HepG2 (cell line): Measurements from ENCODE around the gene C11orf58. TPM values are rescaled to one million over a fixed set of nuclear protein-coding genes. Genes with fewer than 3 reads are reported as not detected.
A peak's percentile ranks its signal among the peaks of the same experiment; 100 is the strongest.

Experiments
- ATAC-seq: fragments of 200-7000 bp; cut with Tn5 transposase; 3 replicates; pipeline ENCODE4 v1.9.1; 2020; ENCODE audit warnings: mild to moderate bottlenecking, moderate library complexity
- BruUV-seq: library from RNA; stranded (reverse); fragments of 400-500 nt; replicated peaks from 2 replicates; lab custom pipeline; 2021; lab: Mats Ljungman, UMichigan
- CTCF ChIA-PET: fragments of 300-600 bp; formaldehyde crosslinking; extraction: SDS; loops from one replicate; lab custom pipeline; 2021; ENCODE audit warnings: low total read pairs, inconsistent platforms, low intra/inter-chr PET ratio; lab: Yijun Ruan, JAX
- POLR2A ChIA-PET: fragments of 350-600 bp; sonication (Branson Sonifier 250); formaldehyde crosslinking; loops from one replicate; lab custom pipeline; 2020; ENCODE audit warnings: antibody characterized with exemption, inconsistent platforms; lab: Yijun Ruan, JAX
- DNase-seq: peaks from one replicate; pipeline ENCODE4 v3.0.0-alpha.2; 2015; ENCODE audit warnings: low spot score
- FAIRE-seq: peaks from 3 replicates; lab custom pipeline; 2011; peaks lifted over from hg19 to GRCh38; lab: Jason Lieb, UNC
- H2AFZ ChIP-seq: one replicate; pipeline ENCODE4 v1.6.1; 2011; ENCODE audit warnings: low read length, inconsistent platforms
- H3K27ac ChIP-seq: fragments of 300-600 bp; 3 replicates; pipeline ENCODE4 v1.8.0; 2011; ENCODE audit warnings: mixed run types, mild to moderate bottlenecking, mixed read lengths, low read length, inconsistent platforms; ENCODE audit not compliant: insufficient read depth; ENCODE audit errors: extremely low read length
- H3K27me3 ChIP-seq, 2 experiments: fragments of 200-600 bp in 1 of 2; 2 replicates in 1 of 2; 3 replicates in 1 of 2; pipeline versions ENCODE4 v1.6.0 to v1.8.0; 2011; ENCODE audit warnings: low read length in 2 of 2, mild to moderate bottlenecking in 2 of 2, moderate library complexity in 2 of 2, inconsistent platforms in 1 of 2; ENCODE audit not compliant: insufficient read depth in 2 of 2, control insufficient read depth in 1 of 2
- H3K36me3 ChIP-seq, 2 experiments: fragments of 200-600 bp in 1 of 2; replicated peaks in 1 of 2; 2 replicates in 1 of 2; 3 replicates in 1 of 2; pipeline versions ENCODE4 v1.5.1 to v1.8.0; 2011; ENCODE audit warnings: low read length in 2 of 2, inconsistent platforms in 1 of 2; ENCODE audit not compliant: insufficient read depth in 2 of 2, control insufficient read depth in 1 of 2
- H3K4me1 ChIP-seq: 2 replicates; pipeline ENCODE4 v1.5.1; 2012; ENCODE audit warnings: low read length, inconsistent platforms; ENCODE audit not compliant: insufficient read depth
- H3K4me2 ChIP-seq: 2 replicates; pipeline ENCODE4 v1.6.0; 2011; ENCODE audit warnings: low read depth, low read length, inconsistent platforms
- H3K4me3 ChIP-seq, 3 experiments: fragments of 200-600 bp in 1 of 3; sonication (generic), shearing (Covaris generic) in 1 of 3; replicated peaks in 1 of 3; 2 replicates each; pipeline ENCODE4 v1.5.1; 2011 to 2016; ENCODE audit warnings: low read length in 3 of 3, inconsistent platforms in 2 of 3, low read depth in 2 of 3, mild to moderate bottlenecking in 2 of 3, control low read depth in 1 of 3, mixed read lengths in 1 of 3; ENCODE audit not compliant: insufficient read depth in 1 of 3
- H3K79me2 ChIP-seq: one replicate; pipeline ENCODE4 v1.6.1; 2011; ENCODE audit warnings: low read length, inconsistent platforms; ENCODE audit not compliant: insufficient read depth
- H3K9ac ChIP-seq: 2 replicates; pipeline ENCODE4 v1.6.0; 2011; ENCODE audit warnings: mild to moderate bottlenecking, low read depth, low read length, inconsistent platforms; ENCODE audit not compliant: insufficient read depth
- H3K9me3 ChIP-seq: 2 replicates; pipeline ENCODE4 v1.5.1; 2012; ENCODE audit warnings: mild to moderate bottlenecking, low read length
- H4K20me1 ChIP-seq: 2 replicates; pipeline ENCODE4 v1.6.0; 2011; ENCODE audit warnings: inconsistent platforms, mild to moderate bottlenecking, low read length, moderate library complexity; ENCODE audit not compliant: insufficient read depth
- ASH2L ChIP-seq: fragments of 300-600, 200-600 bp; sonication (generic); IDR thresholded peaks from 2 replicates; pipeline ENCODE4 v1.7.0; 2017; ENCODE audit warnings: low read depth, mild to moderate bottlenecking, moderate library complexity, mixed read lengths, low read length; ENCODE audit not compliant: insufficient read length
- CBX1 ChIP-seq: IDR thresholded peaks from one replicate; pipeline ENCODE4 v1.6.1; 2016; ENCODE audit warnings: antibody characterized with exemption, low read depth
- CEBPG ChIP-seq: IDR thresholded peaks from 2 replicates; pipeline ENCODE4 v1.6.1; 2016
- HNF4G ChIP-seq, 2 experiments: sonication (generic) in 1 of 2; formaldehyde crosslinking in 1 of 2; IDR thresholded peaks; 2 replicates each; pipeline versions ENCODE4 v1.4.0 to v1.6.1; 2011 to 2020; ENCODE audit warnings: borderline replicate concordance in 2 of 2, low read depth in 2 of 2, mild to moderate bottlenecking in 2 of 2, low read length in 1 of 2, missing genetic modification reagents in 1 of 2, moderate library complexity in 1 of 2
- HNRNPK ChIP-seq: fragments of 200-400 bp; formaldehyde crosslinking; IDR thresholded peaks from 2 replicates; pipeline ENCODE4 v1.6.1; 2018; ENCODE audit warnings: low read length, low read depth, moderate library complexity, mild to moderate bottlenecking; ENCODE audit not compliant: poor library complexity, severe bottlenecking
- NFATC3 ChIP-seq: sonication (generic); formaldehyde crosslinking; IDR thresholded peaks from 2 replicates; pipeline ENCODE4 v1.5.1; 2020; ENCODE audit warnings: mild to moderate bottlenecking, missing genetic modification reagents
- NR2C2 ChIP-seq: sonication (generic); formaldehyde crosslinking; IDR thresholded peaks from 2 replicates; pipeline ENCODE4 v1.4.0; 2020; ENCODE audit warnings: missing genetic modification reagents, mild to moderate bottlenecking, moderate library complexity, borderline replicate concordance
- PTBP1 ChIP-seq: fragments of 200-400 bp; formaldehyde crosslinking; IDR thresholded peaks from 2 replicates; pipeline ENCODE4 v1.6.1; 2018; ENCODE audit warnings: low read length, low read depth; ENCODE audit not compliant: poor library complexity, severe bottlenecking
- ZNF678 ChIP-seq: sonication (generic); formaldehyde crosslinking; IDR thresholded peaks from 2 replicates; pipeline ENCODE4 v1.4.0; 2020; ENCODE audit warnings: mild to moderate bottlenecking, missing genetic modification reagents
- ZSCAN25 ChIP-seq: sonication (generic); formaldehyde crosslinking; IDR thresholded peaks from 2 replicates; pipeline ENCODE4 v1.8.0; 2022; ENCODE audit warnings: mild to moderate bottlenecking, missing genetic modification reagents
- WGBS: methylation state at CpG from one replicate; pipeline ENCODE4 v1.1.6; 2017; ENCODE audit warnings: low lambda C conversion rate; 5-methylcytosine and 5-hydroxymethylcytosine counted together
- in situ Hi-C: cut with HindIII; loops from 2 replicates; pipeline ENCODE4 v1.10.0; 2017; ENCODE audit warnings: low pct_unique_long_range_greater_than_20kb; ENCODE audit not compliant: extremely low pct_ligation_motif_present
- intact Hi-C: fragments of 100-400 bp; cut with micrococcal nuclease; formaldehyde crosslinking; loops from one replicate; pipeline ENCODE4 v1.10.0; 2022; ENCODE audit not compliant: unreplicated experiment
- polyA plus RNA-seq, 8 experiments: library from polyadenylated mRNA; depleted of rRNA in 3 of 8; stranded (reverse) in 7 of 8; unstranded in 1 of 8; fragments of >200 nt; fragmentation: Illumina TruSeq in 4 of 8; extraction: Trizol in 4 of 8; gene quantifications; 2 replicates each; pipeline versions ENCODE4 v1.2.1 to v1.2.3, GENCODE V29; 2011 to 2016; ENCODE audit warnings: low read depth in 4 of 8, missing spikeins in 1 of 8, mixed read lengths in 1 of 8; ENCODE audit not compliant: insufficient read depth in 1 of 8
- total RNA-seq, 5 experiments: library from RNA; depleted of rRNA; stranded (reverse); fragments of >200 nt; fragmentation: Illumina TruSeq; extraction: Trizol; gene quantifications; 2 replicates each; pipeline ENCODE4 v1.2.3, GENCODE V29; 2016; ENCODE audit warnings: low read depth in 1 of 5
- TF ChIP-seq, protein P1 (sequence below): IDR thresholded peaks from 2 replicates; pipeline ENCODE4 v1.6.1; 2012; ENCODE audit warnings: inconsistent platforms
- TF ChIP-seq, protein P2 (sequence below): IDR thresholded peaks from 2 replicates; pipeline ENCODE4 v1.6.1; 2016
- TF ChIP-seq, protein P3 (sequence below): sonication (generic); formaldehyde crosslinking; IDR thresholded peaks from 2 replicates; pipeline ENCODE4 v1.8.1; 2022; ENCODE audit warnings: low read depth, mild to moderate bottlenecking, missing genetic modification reagents

C11orf58 gene
- total and polyA plus RNA-seq, 2 of the 13 experiments (the other 11 are each of a cell fraction or from before 2014, with no cell fraction given), result 83.8 to 167 TPM

DNA sequence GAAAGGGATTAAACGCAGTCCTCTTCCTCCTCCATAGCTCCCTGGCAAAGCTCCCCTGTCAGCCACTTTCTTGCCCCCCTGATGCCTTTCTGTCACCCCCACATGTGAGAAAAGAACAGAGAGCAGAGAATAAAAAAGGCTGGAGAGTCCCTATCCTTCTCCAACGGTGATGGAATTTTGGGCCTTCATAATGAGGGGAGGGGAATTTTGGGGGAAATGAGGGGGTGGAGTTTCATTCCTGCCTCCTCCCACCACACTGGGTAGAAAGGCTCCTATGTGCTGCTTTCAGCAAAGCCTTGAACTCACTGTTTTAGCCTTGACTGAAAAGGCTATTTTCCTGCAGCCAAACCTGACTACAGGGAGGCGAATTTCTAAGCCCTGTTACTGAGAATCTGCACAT lies 59.3 kb downstream of the C11orf58 start (continued):
- TF ChIP-seq ZSCAN25 (no peak), HNF4G (IDR thresholded peaks at IDR 0.05; ENCODE audit: borderline replicate concordance, low read depth, low read length) (no peak), HNF4G (CRISPR knock-in tag; IDR thresholded peaks at IDR 0.05; ENCODE audit: borderline replicate concordance, low read depth) (no peak), CBX1 (no peak)
- TF ChIP-seq, all 625 proteins: peak for 0

DNA sequence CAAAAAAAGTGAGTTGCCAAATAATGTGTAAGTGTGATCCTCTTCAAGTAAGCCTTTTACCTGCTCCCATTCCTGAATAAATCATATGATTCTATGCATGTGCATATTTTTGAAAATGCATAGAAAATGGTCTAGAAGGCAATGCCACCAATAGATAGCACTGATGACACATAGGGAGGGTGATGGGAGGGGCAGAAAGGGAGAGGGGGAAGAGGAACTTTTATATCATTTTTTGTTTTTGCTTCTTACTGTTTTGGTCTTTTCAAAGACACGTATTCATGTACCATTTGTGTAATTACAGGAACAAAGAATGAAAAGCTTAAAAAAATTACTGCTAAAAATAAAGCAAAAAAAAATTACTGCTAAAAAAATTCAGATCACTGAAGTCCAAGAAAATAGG lies 60.8 kb downstream of the C11orf58 start:
- H3K4me2 ChIP-seq, result no peak overlapping the region
- no peak overlapping the region for H3K4me3 ChIP-seq
- in situ Hi-C loops, result no loop called here
- H3K4me1 ChIP-seq, result peaks cover 8% of the 10 kb centered on the region
- no peak overlapping the region for H3K27ac ChIP-seq
- FAIRE-seq (no peak), DNase-seq (no peak), ATAC-seq (no peak)
- ChIA-PET CTCF (no interaction called here), POLR2A (no interaction called here)
- H3K9ac ChIP-seq, result no peak overlapping the region
- WGBS, result 98% methylated on average over 1 of the region's 1 CpG
- H3K9me3 ChIP-seq, result no peaks in the 10 kb centered on the region
- H3K36me3 ChIP-seq, result peaks cover 12 to 21% of the 10 kb centered on the region in 2 experiments
- intact Hi-C loops, result no loop called here
- no TSS peak for BruUV-seq
- peak; percentile 79 for TF ChIP-seq HNRNPK
- TF ChIP-seq ZNF678 (CRISPR knock-in tag), result no peak
- no peak overlapping the region for H2AFZ ChIP-seq
- peaks cover 3% of the 10 kb centered on the region; the same call in 1 of the 2 replicates for H4K20me1 ChIP-seq
- H3K27me3 ChIP-seq, result no peaks in the 10 kb centered on the region
- no peaks in the 10 kb centered on the region for H3K79me2 ChIP-seq

DNA sequence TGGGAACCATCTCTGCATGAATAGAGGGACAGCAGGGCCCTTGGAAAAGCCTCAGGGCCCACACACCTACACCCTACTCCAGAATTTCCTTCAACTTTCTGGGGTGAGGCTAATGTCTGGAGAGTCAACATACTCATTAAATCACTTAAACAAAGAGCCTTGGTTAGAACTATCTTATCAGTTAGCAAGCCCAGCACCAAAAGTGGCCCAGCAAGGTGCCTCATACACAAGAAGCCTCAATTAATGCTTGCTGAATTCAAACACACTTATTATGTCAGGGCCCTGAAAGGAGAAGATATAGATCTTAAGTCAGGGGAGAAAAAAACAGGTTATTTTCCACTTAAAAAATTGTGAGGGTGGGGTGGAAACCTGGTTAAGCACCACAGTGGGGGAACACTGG lies 61.4 kb downstream of the C11orf58 start:
- Histone ChIP-seq H4K20me1 (peaks cover 6% of the 10 kb centered on the region; the same call in 1 of the 2 replicates), H3K9ac (no peak overlapping the region), H3K4me2 (no peak overlapping the region), H3K27ac (no peak overlapping the region), H3K36me3 (peaks cover 10 to 17% of the 10 kb centered on the region in 2 experiments), H3K27me3 (no peaks in the 10 kb centered on the region), H3K79me2 (no peaks in the 10 kb centered on the region), H2AFZ (no peak overlapping the region), H3K4me3 (no peak overlapping the region), H3K9me3 (no peaks in the 10 kb centered on the region), H3K4me1 (peaks cover 14% of the 10 kb centered on the region)
- BruUV-seq, result no TSS peak
- FAIRE-seq, result no peak
- DNase-seq, result no peak
- in situ Hi-C loops (loop anchor here (10.0 kb wide), 1 partner anchor 275 kb away; the partner anchor contains the start of gene RPS13), intact Hi-C loops (no loop called here)
- no peak for ATAC-seq
- CTCF ChIA-PET, result no interaction called here
- no peak for TF ChIP-seq ASH2L
- TF ChIP-seq, protein P1, sequence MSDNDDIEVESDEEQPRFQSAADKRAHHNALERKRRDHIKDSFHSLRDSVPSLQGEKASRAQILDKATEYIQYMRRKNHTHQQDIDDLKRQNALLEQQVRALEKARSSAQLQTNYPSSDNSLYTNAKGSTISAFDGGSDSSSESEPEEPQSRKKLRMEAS, result no peak
- TF ChIP-seq NR2C2, result no peak
- TF ChIP-seq, protein P2, sequence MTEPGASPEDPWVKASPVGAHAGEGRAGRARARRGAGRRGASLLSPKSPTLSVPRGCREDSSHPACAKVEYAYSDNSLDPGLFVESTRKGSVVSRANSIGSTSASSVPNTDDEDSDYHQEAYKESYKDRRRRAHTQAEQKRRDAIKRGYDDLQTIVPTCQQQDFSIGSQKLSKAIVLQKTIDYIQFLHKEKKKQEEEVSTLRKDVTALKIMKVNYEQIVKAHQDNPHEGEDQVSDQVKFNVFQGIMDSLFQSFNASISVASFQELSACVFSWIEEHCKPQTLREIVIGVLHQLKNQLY (CRISPR knock-in tag), result no peak
- TF ChIP-seq, protein P3, sequence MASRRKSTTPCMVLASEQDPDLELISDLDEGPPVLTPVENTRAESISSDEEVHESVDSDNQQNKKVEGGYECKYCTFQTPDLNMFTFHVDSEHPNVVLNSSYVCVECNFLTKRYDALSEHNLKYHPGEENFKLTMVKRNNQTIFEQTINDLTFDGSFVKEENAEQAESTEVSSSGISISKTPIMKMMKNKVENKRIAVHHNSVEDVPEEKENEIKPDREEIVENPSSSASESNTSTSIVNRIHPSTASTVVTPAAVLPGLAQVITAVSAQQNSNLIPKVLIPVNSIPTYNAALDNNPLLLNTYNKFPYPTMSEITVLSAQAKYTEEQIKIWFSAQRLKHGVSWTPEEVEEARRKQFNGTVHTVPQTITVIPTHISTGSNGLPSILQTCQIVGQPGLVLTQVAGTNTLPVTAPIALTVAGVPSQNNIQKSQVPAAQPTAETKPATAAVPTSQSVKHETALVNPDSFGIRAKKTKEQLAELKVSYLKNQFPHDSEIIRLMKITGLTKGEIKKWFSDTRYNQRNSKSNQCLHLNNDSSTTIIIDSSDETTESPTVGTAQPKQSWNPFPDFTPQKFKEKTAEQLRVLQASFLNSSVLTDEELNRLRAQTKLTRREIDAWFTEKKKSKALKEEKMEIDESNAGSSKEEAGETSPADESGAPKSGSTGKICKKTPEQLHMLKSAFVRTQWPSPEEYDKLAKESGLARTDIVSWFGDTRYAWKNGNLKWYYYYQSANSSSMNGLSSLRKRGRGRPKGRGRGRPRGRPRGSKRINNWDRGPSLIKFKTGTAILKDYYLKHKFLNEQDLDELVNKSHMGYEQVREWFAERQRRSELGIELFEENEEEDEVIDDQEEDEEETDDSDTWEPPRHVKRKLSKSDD (CRISPR knock-in tag), result no peak
- TF ChIP-seq PTBP1, result no peak
- no peak for TF ChIP-seq CEBPG (CRISPR knock-in tag)
- no peak for TF ChIP-seq NFATC3 (CRISPR knock-in tag)
- POLR2A ChIA-PET, result no interaction called here
